Measurements from ENCODE around the gene COL18A1. TPM values are rescaled to one million over a fixed set of nuclear protein-coding genes. Genes with fewer than 3 reads are reported as not detected.

The COL18A1 gene
- total RNA-seq, 1 experiment from 2014 or later, result 676 TPM

DNA sequence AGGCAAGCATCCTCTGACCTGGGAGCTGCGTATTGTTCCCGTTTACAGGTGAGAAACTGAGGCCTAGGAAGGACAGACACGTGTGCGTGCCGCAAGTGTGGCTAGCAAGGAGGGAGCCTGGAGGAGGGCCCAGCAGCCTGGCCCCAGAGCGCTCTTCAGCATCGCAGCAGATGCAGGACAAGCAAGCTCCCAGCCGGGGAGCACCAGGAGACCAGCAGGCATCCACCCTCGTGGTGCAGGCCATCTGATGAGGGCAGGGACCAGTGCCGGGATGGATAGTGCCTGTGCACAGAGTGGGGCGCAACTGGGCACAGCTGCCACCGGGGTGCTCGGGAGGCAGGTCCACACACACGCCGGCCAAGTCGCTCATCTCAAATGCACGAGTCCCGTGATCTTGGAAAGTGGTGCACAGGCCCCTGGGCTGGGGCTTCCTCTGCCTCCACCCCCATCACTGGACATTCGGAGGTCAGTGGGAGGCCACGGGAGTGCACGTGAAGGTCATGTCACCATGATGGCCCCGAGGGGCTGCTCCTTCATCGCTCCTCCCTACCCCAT is 55.1 kb downstream of the COL18A1 start:
- H3K4me1 ChIP-seq (ENCODE audit: control insufficient read depth, insufficient read depth, low read length), result peaks cover 88% of the 10 kb centered on the region
- ATAC-seq (peak; percentile 5), DNase-seq (ENCODE audit: low read depth, low spot score) (no peak)
- no TSS peak for BruUV-seq (replicated peaks)
- in situ Hi-C loops (cut with HindIII; ENCODE audit: low pct_unique_long_range_greater_than_20kb, low sequenced_read_pairs), result no loop called here
- CTCF ChIA-PET, result no interaction called here
- no peak overlapping the region for H3K4me3 ChIP-seq (ENCODE audit: low read depth in 2 of 2, low read length in 2 of 2)
- intact Hi-C loops (cut with micrococcal nuclease; ENCODE audit: unreplicated experiment), result loop anchor here (10.0 kb wide), 1 partner anchor 45 kb away; no protein-coding TSS in a partner anchor
- TF ChIP-seq, protein P1, sequence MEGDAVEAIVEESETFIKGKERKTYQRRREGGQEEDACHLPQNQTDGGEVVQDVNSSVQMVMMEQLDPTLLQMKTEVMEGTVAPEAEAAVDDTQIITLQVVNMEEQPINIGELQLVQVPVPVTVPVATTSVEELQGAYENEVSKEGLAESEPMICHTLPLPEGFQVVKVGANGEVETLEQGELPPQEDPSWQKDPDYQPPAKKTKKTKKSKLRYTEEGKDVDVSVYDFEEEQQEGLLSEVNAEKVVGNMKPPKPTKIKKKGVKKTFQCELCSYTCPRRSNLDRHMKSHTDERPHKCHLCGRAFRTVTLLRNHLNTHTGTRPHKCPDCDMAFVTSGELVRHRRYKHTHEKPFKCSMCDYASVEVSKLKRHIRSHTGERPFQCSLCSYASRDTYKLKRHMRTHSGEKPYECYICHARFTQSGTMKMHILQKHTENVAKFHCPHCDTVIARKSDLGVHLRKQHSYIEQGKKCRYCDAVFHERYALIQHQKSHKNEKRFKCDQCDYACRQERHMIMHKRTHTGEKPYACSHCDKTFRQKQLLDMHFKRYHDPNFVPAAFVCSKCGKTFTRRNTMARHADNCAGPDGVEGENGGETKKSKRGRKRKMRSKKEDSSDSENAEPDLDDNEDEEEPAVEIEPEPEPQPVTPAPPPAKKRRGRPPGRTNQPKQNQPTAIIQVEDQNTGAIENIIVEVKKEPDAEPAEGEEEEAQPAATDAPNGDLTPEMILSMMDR (IDR thresholded peaks at IDR 0.05), result no peak
- no peak for TF ChIP-seq SIN3A (IDR thresholded peaks at IDR 0.05; ENCODE audit: borderline replicate concordance, insufficient read depth, low read depth, low read length)
- no peak for TF ChIP-seq TCF7L2 (IDR thresholded peaks at IDR 0.05; ENCODE audit: low read depth, low read length)
- TF ChIP-seq POLR2AphosphoS5 (IDR thresholded peaks at IDR 0.05; ENCODE audit: low read depth, low read length), result no peak
- TF ChIP-seq, protein P2, sequence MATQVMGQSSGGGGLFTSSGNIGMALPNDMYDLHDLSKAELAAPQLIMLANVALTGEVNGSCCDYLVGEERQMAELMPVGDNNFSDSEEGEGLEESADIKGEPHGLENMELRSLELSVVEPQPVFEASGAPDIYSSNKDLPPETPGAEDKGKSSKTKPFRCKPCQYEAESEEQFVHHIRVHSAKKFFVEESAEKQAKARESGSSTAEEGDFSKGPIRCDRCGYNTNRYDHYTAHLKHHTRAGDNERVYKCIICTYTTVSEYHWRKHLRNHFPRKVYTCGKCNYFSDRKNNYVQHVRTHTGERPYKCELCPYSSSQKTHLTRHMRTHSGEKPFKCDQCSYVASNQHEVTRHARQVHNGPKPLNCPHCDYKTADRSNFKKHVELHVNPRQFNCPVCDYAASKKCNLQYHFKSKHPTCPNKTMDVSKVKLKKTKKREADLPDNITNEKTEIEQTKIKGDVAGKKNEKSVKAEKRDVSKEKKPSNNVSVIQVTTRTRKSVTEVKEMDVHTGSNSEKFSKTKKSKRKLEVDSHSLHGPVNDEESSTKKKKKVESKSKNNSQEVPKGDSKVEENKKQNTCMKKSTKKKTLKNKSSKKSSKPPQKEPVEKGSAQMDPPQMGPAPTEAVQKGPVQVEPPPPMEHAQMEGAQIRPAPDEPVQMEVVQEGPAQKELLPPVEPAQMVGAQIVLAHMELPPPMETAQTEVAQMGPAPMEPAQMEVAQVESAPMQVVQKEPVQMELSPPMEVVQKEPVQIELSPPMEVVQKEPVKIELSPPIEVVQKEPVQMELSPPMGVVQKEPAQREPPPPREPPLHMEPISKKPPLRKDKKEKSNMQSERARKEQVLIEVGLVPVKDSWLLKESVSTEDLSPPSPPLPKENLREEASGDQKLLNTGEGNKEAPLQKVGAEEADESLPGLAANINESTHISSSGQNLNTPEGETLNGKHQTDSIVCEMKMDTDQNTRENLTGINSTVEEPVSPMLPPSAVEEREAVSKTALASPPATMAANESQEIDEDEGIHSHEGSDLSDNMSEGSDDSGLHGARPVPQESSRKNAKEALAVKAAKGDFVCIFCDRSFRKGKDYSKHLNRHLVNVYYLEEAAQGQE (IDR thresholded peaks at IDR 0.05; ENCODE audit: insufficient read depth in 1 of 2, low read depth in 2 of 2, low read length in 1 of 2), result no peak
- no peaks in the 10 kb centered on the region for H3K36me3 ChIP-seq (ENCODE audit: control insufficient read depth, insufficient read depth, low read length)
- POLR2A ChIA-PET, result no interaction called here
- H3K9me3 ChIP-seq (ENCODE audit: control insufficient read depth, insufficient read depth, low read depth, low read length), result no peaks in the 10 kb centered on the region
- no peaks in the 10 kb centered on the region for H3K27me3 ChIP-seq (ENCODE audit: control insufficient read depth, insufficient read depth, low read length)
- peak overlapping the region; percentile 84 for H3K27ac ChIP-seq (ENCODE audit: low read length)

DNA sequence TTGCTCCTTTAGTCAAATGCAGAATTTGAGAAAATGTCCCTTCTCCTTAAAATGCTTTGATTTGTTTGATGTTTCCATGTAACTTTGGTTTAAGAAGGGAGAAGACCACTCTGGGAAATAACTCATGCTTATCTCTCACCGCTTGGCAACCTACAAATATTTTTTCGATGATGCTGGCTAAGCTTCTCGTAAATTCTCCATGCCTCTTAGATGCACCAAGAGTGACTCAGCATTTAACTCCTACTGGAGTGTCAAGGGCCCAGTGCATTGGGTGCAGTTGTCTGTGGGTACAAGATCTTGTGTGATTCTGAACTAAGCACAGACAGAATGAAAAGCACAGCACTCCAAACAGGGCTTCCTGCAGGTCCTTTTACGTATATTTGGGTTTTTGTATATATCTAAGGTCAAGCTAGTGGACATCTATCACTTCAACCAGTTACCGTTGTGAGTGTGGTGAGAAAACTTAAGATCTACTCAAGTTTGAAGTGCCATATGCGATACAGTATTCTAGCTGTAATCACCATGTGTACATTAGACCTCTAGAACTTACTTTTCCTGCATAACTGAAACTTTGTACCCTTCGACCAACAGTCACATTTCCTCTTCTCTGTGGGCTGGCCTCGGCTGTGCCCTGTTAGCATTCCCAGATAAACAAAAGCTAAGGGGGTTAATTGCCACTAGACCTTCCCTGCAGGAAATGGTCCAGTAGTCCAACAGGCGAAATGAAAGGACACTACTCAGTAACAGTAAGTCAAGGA is 55.8 kb downstream of the COL18A1 start:
- H3K9me3 ChIP-seq (ENCODE audit: control insufficient read depth, insufficient read depth, low read depth, low read length), result no peaks in the 10 kb centered on the region
- DNase-seq (ENCODE audit: low read depth, low spot score), result no peak
- CTCF ChIA-PET, result no interaction called here
- no peaks in the 10 kb centered on the region for H3K36me3 ChIP-seq (ENCODE audit: control insufficient read depth, insufficient read depth, low read length)
- POLR2A ChIA-PET, result no interaction called here
- TF ChIP-seq, protein P1 (IDR thresholded peaks at IDR 0.05), result no peak
- TF ChIP-seq SIN3A (IDR thresholded peaks at IDR 0.05; ENCODE audit: borderline replicate concordance, insufficient read depth, low read depth, low read length) (no peak), POLR2AphosphoS5 (IDR thresholded peaks at IDR 0.05; ENCODE audit: low read depth, low read length) (no peak), TCF7L2 (IDR thresholded peaks at IDR 0.05; ENCODE audit: low read depth, low read length) (no peak)
- TF ChIP-seq, protein P2 (IDR thresholded peaks at IDR 0.05; ENCODE audit: insufficient read depth in 1 of 2, low read depth in 2 of 2, low read length in 1 of 2), result no peak
- H3K27ac ChIP-seq (ENCODE audit: low read length), result peak overlapping the region; percentile 84
- intact Hi-C loops (cut with micrococcal nuclease; ENCODE audit: unreplicated experiment), result loop anchor here (10.0 kb wide), 1 partner anchor 46 kb away; no protein-coding TSS in a partner anchor
- H3K4me1 ChIP-seq (ENCODE audit: control insufficient read depth, insufficient read depth, low read length), result peaks cover 89% of the 10 kb centered on the region
- H3K27me3 ChIP-seq (ENCODE audit: control insufficient read depth, insufficient read depth, low read length), result no peaks in the 10 kb centered on the region
- in situ Hi-C loops (cut with HindIII; ENCODE audit: low pct_unique_long_range_greater_than_20kb, low sequenced_read_pairs), result no loop called here
- BruUV-seq (replicated peaks), result no TSS peak
- no peak overlapping the region for H3K4me3 ChIP-seq (ENCODE audit: low read depth in 2 of 2, low read length in 2 of 2)
- peak; percentile 24; the same call in 1 of the 2 replicates for ATAC-seq

Measured in Panc1 (cell line).